HG02943 (cell line): ENCODE measurements around the gene C14orf132.

Source experiments
- ATAC-seq: cut with Tn5 transposase; IDR thresholded peaks from one replicate; pipeline ENCODE4 v1.9.1; 2021; ENCODE audit warnings: mild to moderate bottlenecking, low read depth, moderate library complexity; ENCODE audit not compliant: unreplicated experiment

C14orf132 gene

GRCh38 chr14:96096639-96097610 lies 57.8 kb downstream of the C14orf132 start:
- ATAC-seq: no peak

GRCh38 chr14:96097752-96098151 lies 58.6 kb downstream of the C14orf132 start:
- ATAC-seq: no peak

GRCh38 chr14:96098309-96098998 lies 59.3 kb downstream of the C14orf132 start:
- no peak for ATAC-seq

GRCh38 chr14:96098999-96099335 lies 59.8 kb downstream of the C14orf132 start:
- no peak for ATAC-seq

GRCh38 chr14:96100161-96101064 lies 61.3 kb downstream of the C14orf132 start:
- ATAC-seq: no peak

GRCh38 chr14:96102081-96102856 lies 63.1 kb downstream of the C14orf132 start:
- ATAC-seq: no peak

- ATAC-seq: no peak
These were observed 63.9 kb downstream of the C14orf132 start for GRCh38 chr14:96103075-96103474.

- ATAC-seq: no peak
These were observed 64.6 kb downstream of the C14orf132 start for GRCh38 chr14:96103560-96104460.

- no peak for ATAC-seq
These were observed 65.4 kb downstream of the C14orf132 start for GRCh38 chr14:96104469-96105057.

- no peak for ATAC-seq
These were observed 66.1 kb downstream of the C14orf132 start for GRCh38 chr14:96105089-96105925.

GRCh38 chr14:96105926-96106441 lies 66.8 kb downstream of the C14orf132 start:
- no peak for ATAC-seq

- ATAC-seq: no peak
These were observed 67.7 kb downstream of the C14orf132 start for GRCh38 chr14:96106891-96107290.

- ATAC-seq: no peak
These were observed 69.1 kb downstream of the C14orf132 start for GRCh38 chr14:96108061-96108795.

GRCh38 chr14:96108911-96109310 lies 69.7 kb downstream of the C14orf132 start:
- ATAC-seq: no peak

GRCh38 chr14:96109596-96110355 lies 70.6 kb downstream of the C14orf132 start:
- ATAC-seq: no peak

- no peak for ATAC-seq
These were observed 72.9 kb downstream of the C14orf132 start for GRCh38 chr14:96112032-96112431.
